IPS-15b (cell line): ENCODE results near the gene LRFN5.

Experiments used
- H3K27me3 ChIP-seq: one replicate; pipeline ENCODE4 v1.6.1; 2013; ENCODE audit warnings: low read length; ENCODE audit not compliant: control insufficient read depth, insufficient read depth
- H3K36me3 ChIP-seq: one replicate; pipeline ENCODE4 v1.6.1; 2013; ENCODE audit warnings: low read length; ENCODE audit not compliant: control insufficient read depth, insufficient read depth
- H3K4me1 ChIP-seq: one replicate; pipeline ENCODE4 v1.6.1; 2013; ENCODE audit warnings: mild to moderate bottlenecking, low read length; ENCODE audit not compliant: control insufficient read depth, insufficient read depth
- H3K4me3 ChIP-seq: one replicate; pipeline ENCODE4 v1.5.1; 2013; ENCODE audit warnings: low read depth, low read length
- H3K9ac ChIP-seq: one replicate; pipeline ENCODE4 v1.6.1; 2013; ENCODE audit warnings: low read depth, mild to moderate bottlenecking, low read length
- H3K9me3 ChIP-seq: one replicate; pipeline ENCODE4 v1.6.1; 2013; ENCODE audit warnings: mild to moderate bottlenecking, low read length; ENCODE audit not compliant: control insufficient read depth, insufficient read depth

The LRFN5 gene

GRCh38 chr14:41916313-41916712, 309.6 kb downstream of the LRFN5 start:
- H3K27me3 ChIP-seq: no peaks in the 10 kb centered on the region
- no peak overlapping the region for H3K4me3 ChIP-seq
- H3K9ac ChIP-seq: no peak overlapping the region
- no peaks in the 10 kb centered on the region for H3K9me3 ChIP-seq
- H3K36me3 ChIP-seq: no peaks in the 10 kb centered on the region
- H3K4me1 ChIP-seq: no peaks in the 10 kb centered on the region

- Histone ChIP-seq H3K4me1 (no peaks in the 10 kb centered on the region), H3K4me3 (no peak overlapping the region), H3K27me3 (no peaks in the 10 kb centered on the region), H3K36me3 (no peaks in the 10 kb centered on the region), H3K9me3 (no peaks in the 10 kb centered on the region), H3K9ac (no peak overlapping the region)
These were observed 318.7 kb downstream of the LRFN5 start for GRCh38 chr14:41925409-41925808.

GRCh38 chr14:41950428-41951151, 343.9 kb downstream of the LRFN5 start:
- Histone ChIP-seq H3K9me3 (no peaks in the 10 kb centered on the region), H3K27me3 (no peaks in the 10 kb centered on the region), H3K9ac (no peak overlapping the region), H3K36me3 (no peaks in the 10 kb centered on the region), H3K4me1 (no peaks in the 10 kb centered on the region), H3K4me3 (no peak overlapping the region)
